Stimulated activated CD4-positive, alpha-beta T cell treated with anti-CD3 and anti-CD28 coated beads, TNF-alpha, amount 100 ng/mL, for 1 hour (primary cell): ENCODE data around the gene SLC2A6.

ENCODE experiments used
- DNase-seq, 3 donors: peaks; one replicate each; pipeline ENCODE4 v3.0.0-alpha.2; 2020; ENCODE audit warnings: low read depth in 3 of 3, low spot score in 1 of 3

Gene SLC2A6

DNA sequence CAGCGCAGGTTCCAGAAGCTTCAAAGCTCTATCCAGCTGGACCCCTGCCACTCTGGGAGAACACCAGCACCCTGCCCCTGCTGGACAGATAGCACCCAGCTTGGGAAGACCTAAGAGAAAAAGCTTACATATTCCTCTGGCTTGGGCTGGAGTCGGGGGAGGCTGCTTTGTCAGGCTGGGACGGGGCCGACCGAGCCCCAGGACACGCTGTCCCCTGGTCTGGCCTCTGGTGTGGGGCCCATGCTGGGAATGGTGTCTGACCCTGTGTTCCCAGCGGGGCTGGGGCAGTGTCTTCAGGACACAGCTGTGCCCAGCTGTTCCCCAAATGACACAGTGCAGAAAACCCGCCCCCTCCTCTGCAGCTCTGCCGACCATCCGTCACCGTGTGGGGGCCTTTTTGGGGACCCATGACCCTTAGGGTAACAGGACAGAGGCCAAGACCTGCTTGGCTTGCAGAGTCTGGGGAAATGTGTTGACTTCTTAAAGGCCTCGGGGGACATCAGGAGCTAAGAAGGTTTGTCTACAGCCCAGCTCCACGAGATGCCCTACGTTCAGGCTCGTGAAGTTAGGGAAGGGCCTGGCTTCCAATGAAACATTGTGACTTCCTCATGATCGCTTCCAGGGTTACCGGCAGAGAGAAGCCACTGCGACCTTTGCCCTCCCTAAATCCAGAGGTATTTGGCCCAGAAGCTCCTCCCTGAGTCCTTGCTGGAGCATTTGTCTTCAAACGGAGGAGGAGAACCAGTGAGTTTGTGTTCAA is 20.4 kb upstream of the SLC2A6 start:
- DNase-seq, result no peak

GRCh38 chr9:133496861-133497842 is 18.3 kb upstream of the SLC2A6 start:
- DNase-seq, result no peak

- no peak for DNase-seq
These were observed 16.7 kb upstream of the SLC2A6 start for GRCh38 chr9:133495327-133496293.

GRCh38 chr9:133494636-133495326 is 15.9 kb upstream of the SLC2A6 start:
- DNase-seq, result no peak

DNA sequence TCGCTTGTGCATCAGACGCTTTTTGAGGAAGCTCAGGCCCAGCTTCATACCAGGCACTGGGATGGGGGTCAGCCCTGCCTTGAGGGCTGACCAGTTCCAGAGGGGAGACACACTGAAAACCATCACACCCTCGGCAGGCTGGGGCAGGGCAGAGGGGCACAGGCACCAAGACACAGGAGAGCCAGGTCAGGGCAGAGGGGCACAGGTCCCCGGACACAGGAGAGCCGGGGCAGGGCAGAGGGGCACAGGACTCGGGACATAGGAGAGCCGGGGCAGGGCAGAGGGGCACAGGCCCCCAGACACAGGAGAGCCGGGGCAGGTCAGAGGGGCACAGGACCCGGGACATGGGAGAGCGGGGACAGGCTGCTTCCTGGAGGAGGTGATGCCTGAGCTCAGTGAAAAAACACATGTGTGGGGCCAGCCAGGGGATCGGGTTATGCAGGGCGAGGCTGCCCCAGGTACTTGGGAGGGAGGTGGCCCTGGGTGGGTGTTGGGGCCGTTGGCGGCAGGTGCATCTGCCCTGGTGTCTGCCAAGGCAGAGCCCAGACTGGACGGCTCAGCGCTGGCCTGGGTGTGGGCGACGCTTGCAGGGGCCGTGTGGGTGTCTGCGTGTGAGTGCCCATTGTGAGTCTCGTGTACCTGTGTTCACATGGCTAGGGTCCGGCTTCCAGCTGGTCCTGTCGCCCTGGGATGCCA is 15.1 kb upstream of the SLC2A6 start:
- no peak for DNase-seq

DNA sequence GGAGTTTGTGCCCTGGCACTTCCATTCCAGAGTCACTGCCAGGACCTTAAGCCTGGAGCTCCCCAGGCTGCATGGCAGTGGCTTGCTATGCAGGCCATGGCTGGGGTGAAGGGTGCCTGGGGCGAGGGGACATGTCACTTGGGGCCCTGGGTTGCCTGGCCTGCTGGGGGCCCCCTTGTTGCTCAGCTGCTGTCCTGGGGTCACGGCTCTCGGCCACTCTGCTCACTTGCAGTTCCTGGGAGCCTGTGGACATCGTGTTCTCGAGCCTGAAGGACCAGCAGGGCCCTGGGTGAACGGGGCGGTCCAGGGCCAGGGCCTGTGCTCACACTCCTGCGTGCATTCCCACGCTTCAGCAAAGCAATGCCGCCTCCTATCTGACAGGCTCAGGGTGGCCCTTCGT is 14.5 kb upstream of the SLC2A6 start:
- DNase-seq, result no peak

DNA sequence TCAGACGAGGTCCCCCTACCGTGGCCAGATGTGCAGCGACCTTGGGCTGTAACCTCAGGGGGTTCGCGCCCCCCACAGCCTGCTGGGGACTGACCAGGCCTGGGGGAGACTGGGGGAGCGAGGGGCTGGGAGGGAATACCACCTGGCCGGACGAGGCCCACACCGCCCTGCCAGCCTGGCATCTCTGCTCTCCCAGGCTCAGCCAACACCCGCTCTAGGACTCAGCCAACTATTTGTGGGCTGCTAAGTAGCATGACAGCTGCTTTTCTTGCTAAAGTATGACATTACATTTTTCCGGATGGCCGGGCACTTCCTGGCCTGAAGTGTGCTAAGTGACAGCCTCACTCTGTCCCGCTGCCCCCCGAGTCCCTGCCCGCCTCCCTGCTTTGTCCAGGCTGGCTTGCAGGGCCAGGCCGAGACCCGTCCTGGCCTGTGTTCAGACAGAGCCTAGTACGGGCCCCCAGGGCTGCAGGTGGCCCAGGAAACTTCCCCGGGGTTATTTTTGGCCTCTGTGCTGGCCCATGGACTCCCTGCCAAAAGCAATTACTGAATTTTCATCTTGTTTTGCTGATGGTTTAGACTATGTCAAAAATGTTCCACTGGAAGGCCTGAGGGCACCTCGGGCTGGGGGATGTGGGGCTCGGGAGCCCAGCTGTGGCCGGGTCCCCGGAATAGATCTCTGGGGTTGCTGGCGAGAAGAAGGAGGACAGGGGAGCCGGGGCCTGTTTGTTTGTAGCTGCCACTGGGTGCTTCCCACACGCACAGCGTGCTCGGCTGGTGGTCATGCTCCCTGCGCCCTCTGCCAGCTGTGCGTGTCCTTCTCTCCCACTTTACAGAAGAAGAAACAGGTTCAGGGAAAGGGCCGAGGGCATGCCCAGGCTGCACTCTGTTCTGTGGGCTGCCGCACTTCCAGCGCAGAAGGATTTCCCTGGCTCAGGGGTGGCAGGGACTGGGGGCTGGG is 13.4 kb upstream of the SLC2A6 start:
- DNase-seq, result no peak

DNA sequence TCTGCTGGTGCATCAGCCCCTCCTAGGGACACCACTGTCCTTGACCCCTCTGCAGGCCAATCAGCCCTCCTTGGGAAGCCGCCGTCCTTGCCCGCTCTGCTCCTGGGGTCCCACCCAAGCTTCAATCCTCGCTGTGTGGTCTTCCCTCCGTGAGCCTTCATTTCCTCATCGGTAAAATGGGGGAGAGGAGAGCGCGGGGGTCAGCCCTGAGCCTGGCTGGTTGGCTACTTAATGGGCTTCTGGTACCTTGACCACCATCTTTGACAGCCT is 12.7 kb upstream of the SLC2A6 start:
- no peak for DNase-seq

DNA sequence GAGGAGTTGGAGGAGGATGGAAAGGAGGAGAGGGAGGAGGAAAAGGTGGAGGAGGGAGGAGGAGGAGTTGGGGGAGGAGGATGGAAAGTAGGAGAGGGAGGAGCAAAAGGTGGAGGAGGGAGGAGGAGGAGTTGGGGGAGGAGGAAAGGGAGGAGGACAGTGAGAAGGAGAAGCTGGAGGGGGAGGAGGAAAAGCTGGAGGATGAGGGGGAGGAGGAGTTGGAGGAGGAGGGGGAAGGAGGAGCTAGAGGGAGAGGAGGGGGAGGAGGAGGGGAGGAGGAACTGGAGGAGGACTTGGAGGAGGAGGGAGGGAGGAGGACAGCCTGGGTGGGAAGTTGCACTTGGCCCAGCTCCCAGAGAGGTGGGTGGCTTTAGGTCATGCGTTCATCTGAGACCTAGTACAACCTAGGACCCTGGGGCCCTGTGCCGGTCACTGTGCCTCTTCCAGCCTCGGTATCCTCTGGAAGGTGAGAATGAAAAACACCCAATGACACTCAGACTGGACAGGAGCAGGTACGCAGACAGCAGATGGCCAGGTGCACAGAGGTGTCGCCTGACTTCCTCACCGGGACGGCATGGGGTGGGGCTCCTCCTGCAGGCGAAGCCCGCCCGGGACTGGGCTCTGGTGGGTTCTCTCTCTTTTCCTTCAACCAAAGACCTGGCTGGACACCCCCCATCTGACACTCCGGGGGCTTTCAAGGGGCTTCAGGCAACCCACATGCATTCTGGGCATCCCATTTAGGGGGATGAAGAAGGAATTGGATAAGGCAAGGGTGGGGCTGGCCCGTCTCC is 12.2 kb upstream of the SLC2A6 start:
- no peak for DNase-seq

GRCh38 chr9:133490201-133490681 is 11.3 kb upstream of the SLC2A6 start:
- DNase-seq, result no peak

DNA sequence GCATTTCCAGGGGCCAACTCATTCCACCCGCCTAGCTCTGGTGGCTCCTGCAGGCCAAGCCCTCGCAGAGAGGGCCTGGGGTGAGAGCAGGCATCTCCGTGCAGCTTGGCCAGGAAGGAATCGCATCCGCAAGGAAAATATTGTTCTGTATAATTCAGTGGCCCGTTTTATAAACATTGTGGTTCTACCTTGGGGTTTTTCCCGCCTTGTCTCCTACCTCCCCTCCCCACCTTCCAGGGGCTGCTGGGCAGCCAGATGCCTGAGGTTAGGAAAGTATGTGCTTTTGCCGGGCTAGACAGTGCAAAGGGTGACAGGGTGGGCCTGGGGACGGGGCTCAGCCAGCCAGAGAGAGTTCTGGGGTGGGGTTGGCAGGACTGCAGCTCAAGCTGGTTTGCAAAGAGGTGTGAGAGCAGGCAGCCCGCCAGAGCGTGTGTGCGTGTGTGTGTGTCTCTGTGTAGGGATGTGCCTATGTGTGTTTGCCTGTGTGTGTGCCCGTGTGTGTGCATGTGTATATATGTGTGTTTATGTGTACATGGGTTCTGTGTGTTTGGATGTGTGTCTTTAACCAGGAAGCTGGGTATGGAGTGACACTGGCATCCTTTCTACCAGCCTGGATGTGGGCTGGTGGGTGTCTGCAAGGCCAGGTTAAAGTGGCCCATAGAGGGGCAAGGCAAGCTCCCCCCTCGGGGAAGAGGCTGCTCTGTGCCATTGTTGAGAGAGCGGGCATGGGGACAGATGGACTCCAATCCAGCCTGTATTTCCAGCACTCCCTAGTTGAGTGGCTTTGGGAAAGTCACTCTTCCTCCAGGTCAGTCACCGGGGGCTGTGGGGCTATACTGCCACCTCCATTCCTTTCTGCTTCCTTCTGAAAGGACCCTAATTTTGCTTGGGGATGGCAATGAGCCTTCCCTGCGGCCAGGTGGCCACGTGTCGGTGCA is 10.6 kb upstream of the SLC2A6 start:
- no peak for DNase-seq

DNA sequence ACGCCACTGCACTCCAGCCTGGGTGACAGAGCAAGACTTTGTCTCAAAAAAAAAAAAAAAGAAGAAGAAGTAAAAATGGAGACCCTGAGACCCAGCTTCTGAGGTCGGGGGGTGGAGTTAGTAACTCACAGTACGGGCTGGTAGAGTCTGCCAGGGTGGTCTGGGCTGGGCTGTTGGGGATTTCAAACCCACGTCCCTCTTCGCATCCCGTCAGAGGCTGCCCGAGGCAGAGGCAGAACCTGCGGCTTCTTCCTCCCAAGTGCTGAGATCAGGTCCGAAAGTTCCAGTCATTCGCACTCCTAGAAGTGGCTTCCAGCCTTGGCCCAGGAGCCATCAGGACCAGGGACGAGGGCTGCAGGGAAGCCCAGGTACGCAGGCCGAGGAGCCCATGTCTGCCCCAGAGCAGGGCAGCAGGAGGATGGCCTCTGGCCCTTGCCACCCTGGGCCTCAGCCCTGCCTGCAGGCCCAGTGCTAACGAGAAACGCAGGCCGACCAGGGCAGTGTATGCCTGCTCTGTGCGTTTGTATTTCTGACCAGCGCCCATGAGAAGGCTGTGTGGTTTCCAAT is 9.9 kb upstream of the SLC2A6 start:
- DNase-seq, result no peak

DNA sequence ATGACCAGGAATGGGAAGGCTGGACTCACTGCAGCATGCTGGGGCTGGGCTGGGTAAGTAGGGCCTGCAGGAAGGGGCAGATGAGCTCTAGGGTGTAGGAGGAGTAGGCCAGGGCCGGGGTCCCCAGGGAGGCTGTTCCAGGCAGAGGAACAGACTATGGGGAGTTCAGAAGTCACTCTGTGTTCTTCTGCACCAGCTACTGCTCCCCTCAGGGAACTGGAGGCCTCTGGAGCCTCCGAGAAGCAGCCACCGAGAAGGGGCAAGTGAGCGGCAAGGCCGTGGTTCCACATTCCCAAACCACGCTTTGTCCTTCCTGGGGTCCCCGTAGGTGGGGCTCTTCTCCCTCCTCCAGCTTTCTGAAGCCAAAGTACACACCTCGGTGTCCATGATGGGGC is 8.4 kb upstream of the SLC2A6 start:
- DNase-seq, result no peak

DNA sequence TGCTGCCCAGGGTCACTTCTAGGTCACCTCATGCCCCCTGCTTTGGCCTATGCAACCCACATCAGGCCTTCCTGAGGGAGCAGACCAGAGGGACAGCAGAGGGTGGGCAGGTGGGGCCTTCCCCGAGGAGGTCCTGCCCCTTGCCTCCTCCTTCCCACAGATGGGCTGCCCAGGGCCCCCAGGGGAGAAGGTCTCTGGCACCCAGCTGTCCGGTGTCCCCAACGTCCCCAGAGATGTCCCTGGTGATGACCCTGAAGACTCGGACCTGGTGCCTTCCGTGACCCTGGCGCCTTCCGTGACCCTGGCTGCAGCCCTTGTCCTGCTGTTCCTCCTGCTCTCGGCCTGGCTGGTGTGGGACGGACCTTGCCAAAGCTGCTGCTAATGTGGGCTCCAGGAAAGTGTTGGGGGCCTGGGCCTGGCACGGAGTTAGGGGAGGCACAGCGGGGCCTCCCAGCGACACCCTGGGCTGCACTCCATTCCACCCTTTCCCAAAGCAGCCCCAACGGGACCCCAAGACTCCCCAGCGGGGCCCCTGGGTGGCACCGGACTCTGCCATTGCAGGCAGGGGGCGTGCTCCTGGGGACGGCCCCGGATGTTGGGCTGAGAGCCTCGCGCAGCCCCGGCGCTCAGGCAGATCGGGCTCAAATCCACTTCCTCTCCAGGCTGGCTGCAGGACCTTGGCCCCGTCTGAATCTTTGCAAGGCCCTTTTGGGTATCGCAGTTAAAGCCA is 6.8 kb upstream of the SLC2A6 start:
- DNase-seq, result no peak

DNA sequence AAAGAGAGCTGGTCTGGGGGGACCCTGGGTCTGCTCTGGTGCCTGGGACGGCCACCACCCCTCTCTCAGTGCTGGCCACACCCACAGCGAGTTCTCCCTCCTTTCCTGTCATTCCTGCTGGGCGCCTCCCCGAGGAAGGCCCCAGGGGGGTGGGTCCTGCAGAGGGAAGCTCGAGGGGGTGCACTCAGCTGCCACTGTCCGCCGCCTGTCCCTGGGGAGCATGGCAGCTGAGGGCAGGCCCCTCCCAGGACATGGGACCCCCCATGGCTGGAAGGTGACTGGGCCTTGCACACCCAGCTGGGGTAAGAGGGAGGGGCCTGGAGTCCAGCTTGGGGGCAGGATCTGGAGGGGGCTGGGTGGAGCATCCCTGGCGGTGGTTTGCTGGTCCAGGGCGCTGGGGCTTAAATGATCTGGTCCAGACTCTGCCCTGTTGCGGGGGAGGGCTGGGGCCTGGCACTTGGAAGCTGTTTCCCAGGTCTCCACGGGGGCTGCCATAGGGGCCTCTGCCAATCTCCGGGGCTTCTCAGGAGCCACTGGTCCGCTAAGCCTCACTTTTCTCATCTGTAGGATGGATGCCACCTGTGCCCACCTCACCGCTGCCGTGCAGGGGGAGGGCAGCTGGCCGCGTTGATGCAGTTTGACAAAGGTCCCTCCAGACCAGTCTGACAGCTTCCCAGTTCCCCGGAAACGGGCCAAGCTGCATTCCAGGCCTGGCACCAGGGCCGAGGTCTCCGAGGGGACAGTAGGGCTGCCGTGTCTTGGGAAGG is 6.0 kb upstream of the SLC2A6 start:
- no peak for DNase-seq
